Esophagus muscularis mucosa (tissue), 4 donors: Measurements from ENCODE around the gene CCNI. TPM values are rescaled to one million over a fixed set of nuclear protein-coding genes. Genes with fewer than 3 reads are reported as not detected.
A peak's percentile ranks its signal among the peaks of the same experiment; 100 is the strongest.

Source experiments
- DNase-seq: peaks from one replicate; pipeline ENCODE4 v3.0.0-alpha.2; 2017; ENCODE audit errors: extremely low spot score
- H3K27ac ChIP-seq, 4 donors: fragments of 200-600 bp; sonication (generic); replicated peaks in 1 of 4; 1 replicate in 3 of 4; 2 replicates in 1 of 4; pipeline ENCODE4 v1.5.1; 2016 to 2019; ENCODE audit warnings: mild to moderate bottlenecking in 1 of 4
- H3K27me3 ChIP-seq, 4 donors: fragments of 200-600 bp; sonication (generic); one replicate each; pipeline versions ENCODE4 v1.5.1 to v1.6.0; 2016 to 2019
- H3K36me3 ChIP-seq, 4 donors: fragments of 200-600 bp; sonication (generic); one replicate each; pipeline ENCODE4 v1.5.1; 2016 to 2019
- H3K4me1 ChIP-seq, 4 donors: fragments of 200-600 bp; sonication (generic); one replicate each; pipeline ENCODE4 v1.5.1; 2016 to 2019
- H3K4me3 ChIP-seq, 4 donors: fragments of 200-600 bp; sonication (generic); 1 replicate in 2 of 4; 2 replicates in 2 of 4; pipeline ENCODE4 v1.5.1; 2016 to 2019; ENCODE audit warnings: mild to moderate bottlenecking in 4 of 4, moderate library complexity in 1 of 4
- H3K9me3 ChIP-seq, 4 donors: fragments of 200-600 bp; sonication (generic); 1 replicate in 3 of 4; 2 replicates in 1 of 4; pipeline ENCODE4 v1.5.1; 2016 to 2019
- CTCF ChIP-seq, 3 experiments: fragments of 200-600 bp in 2 of 3; fragments of 450-650 bp in 1 of 3; sonication (generic) in 2 of 3; IDR thresholded peaks; one replicate each; pipeline ENCODE4 v1.5.1; 2017 to 2019; ENCODE audit warnings: antibody characterized with exemption in 3 of 3, mild to moderate bottlenecking in 2 of 3, moderate library complexity in 1 of 3
- EP300 ChIP-seq: sonication (generic); formaldehyde crosslinking; IDR thresholded peaks from one replicate; pipeline ENCODE4 v1.6.1; 2017; ENCODE audit warnings: antibody characterized with exemption
- POLR2A ChIP-seq: fragments of 450-650 bp; IDR thresholded peaks from one replicate; pipeline ENCODE4 v1.6.1; 2017; ENCODE audit warnings: antibody characterized with exemption, moderate library complexity, mild to moderate bottlenecking, low read depth
- POLR2AphosphoS5 ChIP-seq, 2 donors: sonication (generic); formaldehyde crosslinking; IDR thresholded peaks; one replicate each; pipeline ENCODE4 v1.6.1; 2017; ENCODE audit warnings: antibody characterized with exemption in 2 of 2
- WGBS: methylation state at CpG from one replicate; pipeline ENCODE4 v1.1.5; 2018; 5-methylcytosine and 5-hydroxymethylcytosine counted together
- intact Hi-C: fragments of 100-400 bp; cut with DNase I; formaldehyde crosslinking; loops from one replicate; pipeline ENCODE4 v1.15.1; 2023
- total RNA-seq, 4 donors: library from RNA; depleted of rRNA; stranded (reverse); fragments of >200 nt; gene quantifications; one replicate each; pipeline versions ENCODE4 v1.1.0 to v1.2.1, GENCODE V29; 2016

Gene CCNI
- total RNA-seq, 4 donors from 2014 or later: 342 to 444 (median 375) TPM

GRCh38 chr4:77050962-77051361, 24.8 kb downstream of the CCNI start:
- no peak for TF ChIP-seq CTCF (IDR thresholded peaks at IDR 0.05)
- no peak for TF ChIP-seq EP300
- TF ChIP-seq POLR2AphosphoS5 (IDR thresholded peaks at IDR 0.05): no peak
- no peak for TF ChIP-seq POLR2A

GRCh38 chr4:77047037-77047436, 28.8 kb downstream of the CCNI start:
- Histone ChIP-seq H3K4me3 (no peak overlapping the region), H3K4me1 (peaks cover 0 to 14% (median 9%) of the 10 kb centered on the region in 4 donors), H3K27me3 (no peaks in the 10 kb centered on the region), H3K9me3 (no peaks in the 10 kb centered on the region), H3K27ac (no peak overlapping the region), H3K36me3 (peaks cover 12 to 60% (median 50%) of the 10 kb centered on the region in 4 donors)
- no peak for TF ChIP-seq POLR2A
- TF ChIP-seq EP300: no peak
- peak in 1 of 3 experiments; percentile 45 for TF ChIP-seq CTCF (IDR thresholded peaks at IDR 0.05)
- TF ChIP-seq POLR2AphosphoS5 (IDR thresholded peaks at IDR 0.05): no peak
- DNase-seq: no peak
- intact Hi-C loops: loop anchor here (2.0 to 10.0 kb wide), 4 partner anchors 102 to 535 kb away; partner anchors contain the start of gene SEPTIN11

More at GRCh38 chr4:77050962-77051361, 24.8 kb downstream of the CCNI start:
- Histone ChIP-seq H3K36me3 (peaks cover 29 to 94% (median 77%) of the 10 kb centered on the region in 4 donors), H3K9me3 (no peaks in the 10 kb centered on the region), H3K4me1 (peaks cover 0 to 3% (median 2%) of the 10 kb centered on the region in 4 donors), H3K4me3 (no peak overlapping the region), H3K27ac (no peak overlapping the region), H3K27me3 (no peaks in the 10 kb centered on the region)
- no peak for DNase-seq
- intact Hi-C loops: no loop called here
- WGBS: 89% methylated on average over 3 of the region's 3 CpGs

GRCh38 chr4:77045490-77045889, 30.3 kb downstream of the CCNI start:
- H3K27ac ChIP-seq: no peak overlapping the region

GRCh38 chr4:77044461-77045150, 31.2 kb downstream of the CCNI start:
- intact Hi-C loops: loop anchor here (5.0 to 10.0 kb wide), 3 partner anchors 100 to 532 kb away; partner anchors contain the start of gene SEPTIN11
- no peak for DNase-seq
- Histone ChIP-seq H3K36me3 (peaks cover 12 to 38% (median 26%) of the 10 kb centered on the region in 4 donors), H3K9me3 (no peaks in the 10 kb centered on the region), H3K4me3 (no peak overlapping the region), H3K27me3 (no peaks in the 10 kb centered on the region), H3K4me1 (peaks cover 0 to 14% (median 9%) of the 10 kb centered on the region in 4 donors), H3K27ac (peak overlapping the region in 2 of 4 donors; percentile 22 to 24)
- 54% methylated on average over 4 of the region's 4 CpGs for WGBS
- TF ChIP-seq POLR2A (no peak), CTCF (IDR thresholded peaks at IDR 0.05) (peak; percentile 48 to 61 (median 59))

More at GRCh38 chr4:77045490-77045889, 30.3 kb downstream of the CCNI start:
- H3K9me3 ChIP-seq: no peaks in the 10 kb centered on the region
- intact Hi-C loops: loop anchor here (5.0 to 10.0 kb wide), 3 partner anchors 101 to 533 kb away; partner anchors contain the start of gene SEPTIN11
- peaks cover 12 to 44% (median 35%) of the 10 kb centered on the region in 4 donors for H3K36me3 ChIP-seq
- H3K4me1 ChIP-seq: peaks cover 0 to 14% (median 9%) of the 10 kb centered on the region in 4 donors
- H3K4me3 ChIP-seq: no peak overlapping the region
- TF ChIP-seq CTCF (IDR thresholded peaks at IDR 0.05) (peak; percentile 18 to 35 (median 22)), EP300 (no peak)
- 79% methylated on average over 4 of the region's 4 CpGs for WGBS
- H3K27me3 ChIP-seq: no peaks in the 10 kb centered on the region
- no peak for DNase-seq
